ENCODE results near the gene UPF2. TPM values are rescaled to one million over a fixed set of nuclear protein-coding genes. Genes with fewer than 3 reads are reported as not detected.
A peak's percentile ranks its signal among the peaks of the same experiment; 100 is the strongest.

The UPF2 gene
- total and polyA plus RNA-seq, 10 of the 15 experiments (the other 5 are each of a cell fraction or from before 2014, with no cell fraction given): 21.0 to 44.4 (median 25.9) TPM

GRCh38 chr10:12077580-12078180 is 35.1 kb upstream of the UPF2 start (continued):
- TF ChIP-seq, protein P1, sequence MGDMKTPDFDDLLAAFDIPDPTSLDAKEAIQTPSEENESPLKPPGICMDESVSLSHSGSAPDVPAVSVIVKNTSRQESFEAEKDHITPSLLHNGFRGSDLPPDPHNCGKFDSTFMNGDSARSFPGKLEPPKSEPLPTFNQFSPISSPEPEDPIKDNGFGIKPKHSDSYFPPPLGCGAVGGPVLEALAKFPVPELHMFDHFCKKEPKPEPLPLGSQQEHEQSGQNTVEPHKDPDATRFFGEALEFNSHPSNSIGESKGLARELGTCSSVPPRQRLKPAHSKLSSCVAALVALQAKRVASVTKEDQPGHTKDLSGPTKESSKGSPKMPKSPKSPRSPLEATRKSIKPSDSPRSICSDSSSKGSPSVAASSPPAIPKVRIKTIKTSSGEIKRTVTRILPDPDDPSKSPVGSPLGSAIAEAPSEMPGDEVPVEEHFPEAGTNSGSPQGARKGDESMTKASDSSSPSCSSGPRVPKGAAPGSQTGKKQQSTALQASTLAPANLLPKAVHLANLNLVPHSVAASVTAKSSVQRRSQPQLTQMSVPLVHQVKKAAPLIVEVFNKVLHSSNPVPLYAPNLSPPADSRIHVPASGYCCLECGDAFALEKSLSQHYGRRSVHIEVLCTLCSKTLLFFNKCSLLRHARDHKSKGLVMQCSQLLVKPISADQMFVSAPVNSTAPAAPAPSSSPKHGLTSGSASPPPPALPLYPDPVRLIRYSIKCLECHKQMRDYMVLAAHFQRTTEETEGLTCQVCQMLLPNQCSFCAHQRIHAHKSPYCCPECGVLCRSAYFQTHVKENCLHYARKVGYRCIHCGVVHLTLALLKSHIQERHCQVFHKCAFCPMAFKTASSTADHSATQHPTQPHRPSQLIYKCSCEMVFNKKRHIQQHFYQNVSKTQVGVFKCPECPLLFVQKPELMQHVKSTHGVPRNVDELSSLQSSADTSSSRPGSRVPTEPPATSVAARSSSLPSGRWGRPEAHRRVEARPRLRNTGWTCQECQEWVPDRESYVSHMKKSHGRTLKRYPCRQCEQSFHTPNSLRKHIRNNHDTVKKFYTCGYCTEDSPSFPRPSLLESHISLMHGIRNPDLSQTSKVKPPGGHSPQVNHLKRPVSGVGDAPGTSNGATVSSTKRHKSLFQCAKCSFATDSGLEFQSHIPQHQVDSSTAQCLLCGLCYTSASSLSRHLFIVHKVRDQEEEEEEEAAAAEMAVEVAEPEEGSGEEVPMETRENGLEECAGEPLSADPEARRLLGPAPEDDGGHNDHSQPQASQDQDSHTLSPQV (IDR thresholded peaks at IDR 0.05): 0 out of 2 replicates have a peak, but pooled peaks have one; percentile 45
- TF ChIP-seq, protein P2, sequence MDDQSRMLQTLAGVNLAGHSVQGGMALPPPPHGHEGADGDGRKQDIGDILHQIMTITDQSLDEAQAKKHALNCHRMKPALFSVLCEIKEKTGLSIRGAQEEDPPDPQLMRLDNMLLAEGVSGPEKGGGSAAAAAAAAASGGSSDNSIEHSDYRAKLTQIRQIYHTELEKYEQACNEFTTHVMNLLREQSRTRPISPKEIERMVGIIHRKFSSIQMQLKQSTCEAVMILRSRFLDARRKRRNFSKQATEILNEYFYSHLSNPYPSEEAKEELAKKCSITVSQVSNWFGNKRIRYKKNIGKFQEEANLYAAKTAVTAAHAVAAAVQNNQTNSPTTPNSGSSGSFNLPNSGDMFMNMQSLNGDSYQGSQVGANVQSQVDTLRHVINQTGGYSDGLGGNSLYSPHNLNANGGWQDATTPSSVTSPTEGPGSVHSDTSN (IDR thresholded peaks at IDR 0.05; ENCODE audit: insufficient replicate concordance, low read depth, low read length): no peak
- no peak for TF ChIP-seq NFIC (IDR thresholded peaks at IDR 0.05; ENCODE audit: low read depth, low read length)
- TF ChIP-seq RBBP5 (conservative IDR thresholded peaks at IDR 0.05): no peak
- TF ChIP-seq, protein P3, sequence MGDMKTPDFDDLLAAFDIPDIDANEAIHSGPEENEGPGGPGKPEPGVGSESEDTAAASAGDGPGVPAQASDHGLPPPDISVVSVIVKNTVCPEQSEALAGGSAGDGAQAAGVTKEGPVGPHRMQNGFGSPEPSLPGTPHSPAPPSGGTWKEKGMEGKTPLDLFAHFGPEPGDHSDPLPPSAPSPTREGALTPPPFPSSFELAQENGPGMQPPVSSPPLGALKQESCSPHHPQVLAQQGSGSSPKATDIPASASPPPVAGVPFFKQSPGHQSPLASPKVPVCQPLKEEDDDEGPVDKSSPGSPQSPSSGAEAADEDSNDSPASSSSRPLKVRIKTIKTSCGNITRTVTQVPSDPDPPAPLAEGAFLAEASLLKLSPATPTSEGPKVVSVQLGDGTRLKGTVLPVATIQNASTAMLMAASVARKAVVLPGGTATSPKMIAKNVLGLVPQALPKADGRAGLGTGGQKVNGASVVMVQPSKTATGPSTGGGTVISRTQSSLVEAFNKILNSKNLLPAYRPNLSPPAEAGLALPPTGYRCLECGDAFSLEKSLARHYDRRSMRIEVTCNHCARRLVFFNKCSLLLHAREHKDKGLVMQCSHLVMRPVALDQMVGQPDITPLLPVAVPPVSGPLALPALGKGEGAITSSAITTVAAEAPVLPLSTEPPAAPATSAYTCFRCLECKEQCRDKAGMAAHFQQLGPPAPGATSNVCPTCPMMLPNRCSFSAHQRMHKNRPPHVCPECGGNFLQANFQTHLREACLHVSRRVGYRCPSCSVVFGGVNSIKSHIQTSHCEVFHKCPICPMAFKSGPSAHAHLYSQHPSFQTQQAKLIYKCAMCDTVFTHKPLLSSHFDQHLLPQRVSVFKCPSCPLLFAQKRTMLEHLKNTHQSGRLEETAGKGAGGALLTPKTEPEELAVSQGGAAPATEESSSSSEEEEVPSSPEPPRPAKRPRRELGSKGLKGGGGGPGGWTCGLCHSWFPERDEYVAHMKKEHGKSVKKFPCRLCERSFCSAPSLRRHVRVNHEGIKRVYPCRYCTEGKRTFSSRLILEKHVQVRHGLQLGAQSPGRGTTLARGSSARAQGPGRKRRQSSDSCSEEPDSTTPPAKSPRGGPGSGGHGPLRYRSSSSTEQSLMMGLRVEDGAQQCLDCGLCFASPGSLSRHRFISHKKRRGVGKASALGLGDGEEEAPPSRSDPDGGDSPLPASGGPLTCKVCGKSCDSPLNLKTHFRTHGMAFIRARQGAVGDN (IDR thresholded peaks at IDR 0.05): peak; percentile 95
- peak; percentile 81 for TF ChIP-seq HDGF (IDR thresholded peaks at IDR 0.05)
- TF ChIP-seq JUNB (IDR thresholded peaks at IDR 0.05): no peak
- TF ChIP-seq BMI1 (IDR thresholded peaks at IDR 0.05; ENCODE audit: borderline replicate concordance): no peak
- no peak for TF ChIP-seq HDAC6 (IDR thresholded peaks at IDR 0.05; ENCODE audit: unreplicated experiment)

All from GM12878 (cell line).